Muscle of leg (tissue), 11 donors: ENCODE measurements around the gene PRKAR2A. TPM values are rescaled to one million over a fixed set of nuclear protein-coding genes. Genes with fewer than 3 reads are reported as not detected.
"Not testable (repeated sequence)": the region's sequence is repeated elsewhere in the genome, so short reads cannot be mapped to it uniquely, and the experiment has no call there.

Source experiments
- DNase-seq: peaks from one replicate; pipeline ENCODE4 v3.0.0; 2013
- H3K27ac ChIP-seq: one replicate; pipeline ENCODE4 v1.5.1; 2013; ENCODE audit warnings: mild to moderate bottlenecking, low read length, control low read depth
- H3K27me3 ChIP-seq: one replicate; pipeline ENCODE4 v1.6.1; 2013; ENCODE audit warnings: low read length; ENCODE audit not compliant: control insufficient read depth, insufficient read depth
- H3K36me3 ChIP-seq: one replicate; pipeline ENCODE4 v1.6.1; 2013; ENCODE audit warnings: low read length; ENCODE audit not compliant: control insufficient read depth, insufficient read depth
- H3K4me1 ChIP-seq: one replicate; pipeline ENCODE4 v1.6.1; 2013; ENCODE audit warnings: low read length; ENCODE audit not compliant: control insufficient read depth, insufficient read depth
- H3K4me3 ChIP-seq: one replicate; pipeline ENCODE4 v1.5.1; 2013; ENCODE audit warnings: low read length, control low read depth
- H3K9me3 ChIP-seq: replicated peaks from 2 replicates; pipeline ENCODE4 v1.6.1; 2013; ENCODE audit warnings: low read depth, low read length; ENCODE audit not compliant: control insufficient read depth
- WGBS: methylation state at CpG from one replicate; pipeline ENCODE4 v1.1.5; 2013; ENCODE audit warnings: missing lambda C conversion rate; ENCODE audit not compliant: insufficient coverage; 5-methylcytosine and 5-hydroxymethylcytosine counted together
- polyA plus RNA-seq, 8 donors: library from polyadenylated mRNA; unstranded; fragments of 120-200 nt; gene quantifications; one replicate each; pipeline versions ENCODE4 v1.2.1 to v1.2.3, GENCODE V29; 2013; ENCODE audit warnings: inconsistent platforms in 1 of 8, low replicate concordance in 1 of 8; ENCODE audit not compliant: insufficient read length in 8 of 8, insufficient read depth in 1 of 8
- total RNA-seq: library from RNA; stranded (reverse); fragments of 120-200 nt; gene quantifications from one replicate; pipeline ENCODE4 v1.2.4, GENCODE V29; 2013

The PRKAR2A gene
- total and polyA plus RNA-seq, 9 donors, result 23.3 to 41.1 (median 35.5) TPM

DNA sequence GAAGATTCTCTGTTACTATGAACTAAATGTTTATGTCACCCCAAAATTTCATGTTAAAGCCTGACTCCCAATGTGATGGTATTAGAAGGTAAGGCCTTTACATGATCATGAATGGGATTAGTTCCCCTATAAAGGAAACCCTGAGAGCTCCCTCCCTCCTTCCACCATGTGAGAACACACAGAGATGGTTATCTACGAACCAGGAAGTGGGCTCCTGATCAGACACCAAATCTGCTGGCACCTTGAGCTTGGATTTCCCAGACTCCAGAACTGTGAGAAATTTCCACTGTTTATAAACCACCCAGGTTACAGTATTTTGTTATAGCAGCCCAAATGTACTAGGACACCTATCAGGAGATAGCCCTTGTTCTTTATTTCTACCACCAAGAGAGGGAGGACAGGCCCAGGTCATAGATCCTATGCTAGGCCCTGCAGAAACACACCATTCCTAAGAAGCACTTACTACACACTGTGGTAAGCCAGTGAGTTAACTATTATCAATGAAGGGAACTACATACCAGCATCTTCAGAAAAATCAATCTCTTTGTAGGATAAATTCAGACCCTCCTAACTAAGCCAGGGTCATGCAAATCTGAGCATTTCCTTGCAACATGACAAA, 59.0 kb downstream of the PRKAR2A start:
- Histone ChIP-seq H3K27me3 (no peaks in the 10 kb centered on the region), H3K4me3 (no peak overlapping the region), H3K27ac (no peak overlapping the region), H3K4me1 (no peaks in the 10 kb centered on the region), H3K9me3 (no peaks in the 10 kb centered on the region), H3K36me3 (peaks cover 23% of the 10 kb centered on the region)
- DNase-seq, result no peak
- no CpG with 5 or more reads among the region's 1 CpG for WGBS

GRCh38 chr3:48784426-48785120, 63.1 kb downstream of the PRKAR2A start:
- peaks cover 25% of the 10 kb centered on the region for H3K36me3 ChIP-seq

DNA sequence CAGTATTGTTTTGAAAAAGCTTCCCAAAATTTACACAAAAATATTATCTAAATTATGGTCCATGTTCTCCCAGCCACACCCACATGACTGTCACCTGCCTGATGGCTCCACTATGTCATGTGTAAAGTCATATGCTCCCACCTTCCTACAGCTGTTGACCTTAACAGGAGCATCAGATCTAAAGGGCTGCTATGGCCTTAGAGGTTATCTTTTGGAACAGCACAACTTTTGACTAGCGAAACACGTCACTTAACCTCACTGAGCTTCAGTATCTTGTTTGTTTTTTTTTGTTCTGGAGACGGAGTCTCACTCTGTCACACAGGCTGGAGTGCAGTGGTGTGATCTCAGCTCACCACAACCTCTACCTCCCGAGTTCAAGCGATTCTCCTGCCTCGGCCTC, 64.4 kb downstream of the PRKAR2A start:
- Histone ChIP-seq H3K9me3 (no peaks in the 10 kb centered on the region), H3K27me3 (no peaks in the 10 kb centered on the region), H3K36me3 (peaks cover 20% of the 10 kb centered on the region), H3K4me3 (no peak overlapping the region), H3K27ac (no peak overlapping the region), H3K4me1 (no peaks in the 10 kb centered on the region)
- DNase-seq, result no peak
- 98% methylated on average over 5 of the region's 6 CpGs for WGBS

More at GRCh38 chr3:48784426-48785120, 63.1 kb downstream of the PRKAR2A start:
- no peak overlapping the region for H3K4me3 ChIP-seq
- no peak for DNase-seq
- no CpG with 5 or more reads among the region's 4 CpGs for WGBS
- no peaks in the 10 kb centered on the region for H3K4me1 ChIP-seq
- no peaks in the 10 kb centered on the region for H3K9me3 ChIP-seq
- no peak overlapping the region for H3K27ac ChIP-seq
- no peaks in the 10 kb centered on the region for H3K27me3 ChIP-seq

- no peak overlapping the region for H3K4me3 ChIP-seq
- H3K9me3 ChIP-seq, result no peaks in the 10 kb centered on the region
- no peak overlapping the region for H3K27ac ChIP-seq
- peaks cover 15% of the 10 kb centered on the region for H3K36me3 ChIP-seq
- H3K4me1 ChIP-seq, result no peaks in the 10 kb centered on the region
- H3K27me3 ChIP-seq, result no peaks in the 10 kb centered on the region
- no peak for DNase-seq
Measured at GRCh38 chr3:48782046-48782445, 65.6 kb downstream of the PRKAR2A start.

GRCh38 chr3:48778565-48778964, 69.1 kb downstream of the PRKAR2A start:
- not testable (repeated sequence) for H3K4me1 ChIP-seq, H3K27me3 ChIP-seq, DNase-seq, H3K27ac ChIP-seq, H3K4me3 ChIP-seq, H3K9me3 ChIP-seq
- WGBS, result no CpG with 5 or more reads among the region's 8 CpGs
- H3K36me3 ChIP-seq, result peaks cover 12% of the 10 kb centered on the region

- H3K27ac ChIP-seq, result no peak overlapping the region
- H3K4me1 ChIP-seq, result no peaks in the 10 kb centered on the region
- no peaks in the 10 kb centered on the region for H3K27me3 ChIP-seq
- no peaks in the 10 kb centered on the region for H3K9me3 ChIP-seq
- H3K4me3 ChIP-seq, result no peak overlapping the region
- DNase-seq, result no peak
- WGBS, result 95% methylated on average over 2 of the region's 4 CpGs
- H3K36me3 ChIP-seq, result peaks cover 13% of the 10 kb centered on the region
Measured at GRCh38 chr3:48776854-48777253, 70.8 kb downstream of the PRKAR2A start.

GRCh38 chr3:48770192-48770502, 77.5 kb downstream of the PRKAR2A start:
- no peak for DNase-seq
- Histone ChIP-seq H3K27me3 (no peaks in the 10 kb centered on the region), H3K36me3 (peaks cover 40% of the 10 kb centered on the region), H3K4me1 (no peaks in the 10 kb centered on the region), H3K27ac (no peak overlapping the region), H3K9me3 (no peaks in the 10 kb centered on the region), H3K4me3 (no peak overlapping the region)
- WGBS, result 61% methylated on average over 3 of the region's 4 CpGs

DNA sequence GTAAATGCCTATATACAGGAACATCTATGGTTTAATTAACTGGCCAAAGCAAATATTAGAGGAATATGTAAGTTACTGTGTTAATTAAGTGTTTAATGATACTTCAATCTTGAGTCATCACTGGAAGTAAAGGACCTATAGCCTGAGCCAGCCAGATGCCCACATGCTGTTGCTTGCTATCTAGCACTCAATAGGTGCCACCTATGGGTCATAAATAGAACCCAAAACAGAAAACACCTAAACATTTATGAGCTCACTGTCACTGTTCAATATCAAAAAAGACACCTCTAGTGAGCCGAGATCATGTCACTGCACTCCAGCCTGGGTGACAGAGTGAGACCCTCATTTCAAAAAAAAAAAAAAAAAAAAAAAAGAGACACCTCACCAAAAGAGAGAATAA, 82.3 kb downstream of the PRKAR2A start:
- H3K9me3 ChIP-seq, result no peaks in the 10 kb centered on the region
- DNase-seq, result no peak
- no peaks in the 10 kb centered on the region for H3K27me3 ChIP-seq
- no peak overlapping the region for H3K4me3 ChIP-seq
- no peaks in the 10 kb centered on the region for H3K4me1 ChIP-seq
- 83% methylated on average over 1 of the region's 1 CpG for WGBS
- H3K36me3 ChIP-seq, result peaks cover 36% of the 10 kb centered on the region
- no peak overlapping the region for H3K27ac ChIP-seq

DNA sequence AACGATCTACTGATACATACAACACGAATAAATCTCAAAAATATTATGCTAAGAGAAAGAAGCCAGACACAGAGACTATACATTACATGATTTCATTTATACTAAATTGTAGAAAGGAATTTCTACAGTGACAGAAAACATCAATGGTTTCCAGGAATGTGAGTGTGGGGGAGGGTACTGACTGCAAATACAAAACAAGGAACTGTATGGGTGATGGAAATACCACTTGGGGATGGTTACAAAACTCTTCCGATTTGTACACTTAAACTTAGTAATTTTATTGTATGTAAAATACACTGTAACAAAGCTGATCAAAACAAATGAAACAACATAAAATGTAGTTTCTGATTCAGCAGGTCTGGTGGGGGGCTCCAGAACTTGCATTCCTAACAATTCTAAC, 84.9 kb downstream of the PRKAR2A start:
- no peaks in the 10 kb centered on the region for H3K9me3 ChIP-seq
- H3K36me3 ChIP-seq, result peaks cover 28% of the 10 kb centered on the region
- H3K4me1 ChIP-seq, result no peaks in the 10 kb centered on the region
- no peak overlapping the region for H3K4me3 ChIP-seq
- H3K27ac ChIP-seq, result no peak overlapping the region
- WGBS, result no CpG with 5 or more reads among the region's 3 CpGs
- no peak for DNase-seq
- H3K27me3 ChIP-seq, result no peaks in the 10 kb centered on the region

- WGBS, result no CpG with 5 or more reads among the region's 5 CpGs
- H3K36me3 ChIP-seq, result peaks cover 27% of the 10 kb centered on the region
- not testable (repeated sequence) for H3K27ac ChIP-seq, H3K9me3 ChIP-seq, H3K4me1 ChIP-seq, H3K27me3 ChIP-seq, H3K4me3 ChIP-seq, DNase-seq
Measured at GRCh38 chr3:48759991-48760540, 87.6 kb downstream of the PRKAR2A start.
